Liver (tissue), 3 donors: ENCODE data around the gene CEP164.

Experiments used
- ATF3 ChIP-seq: IDR thresholded peaks from 2 replicates; pipeline ENCODE4 v1.6.1; 2016; ENCODE audit warnings: antibody characterized with exemption
- FOXA1 ChIP-seq: IDR thresholded peaks from 2 replicates; pipeline ENCODE4 v1.6.1; 2016; ENCODE audit warnings: antibody characterized with exemption
- GABPA ChIP-seq, 2 donors: IDR thresholded peaks in 1 of 2; conservative IDR thresholded peaks in 1 of 2; 2 replicates each; pipeline ENCODE4 v1.6.1; 2016; ENCODE audit warnings: antibody characterized with exemption in 2 of 2, mild to moderate bottlenecking in 1 of 2, moderate library complexity in 1 of 2
- JUND ChIP-seq, 2 donors: IDR thresholded peaks; 2 replicates each; pipeline ENCODE4 v1.6.1; 2016; ENCODE audit warnings: antibody characterized with exemption in 2 of 2
- RAD21 ChIP-seq, 2 donors: IDR thresholded peaks; 2 replicates each; pipeline ENCODE4 v1.6.1; 2016; ENCODE audit warnings: antibody characterized with exemption in 2 of 2, mild to moderate bottlenecking in 2 of 2
- REST ChIP-seq: IDR thresholded peaks from 2 replicates; pipeline ENCODE4 v1.6.1; 2016; ENCODE audit warnings: antibody characterized with exemption, mild to moderate bottlenecking
- RXRA ChIP-seq, 2 donors: IDR thresholded peaks; 2 replicates each; pipeline ENCODE4 v1.6.1; 2017 to 2018; ENCODE audit warnings: antibody characterized with exemption in 2 of 2, mild to moderate bottlenecking in 1 of 2
- SP1 ChIP-seq: IDR thresholded peaks from 2 replicates; pipeline ENCODE4 v1.6.1; 2018; ENCODE audit warnings: antibody characterized with exemption, mild to moderate bottlenecking
- TAF1 ChIP-seq: conservative IDR thresholded peaks from 2 replicates; pipeline ENCODE4 v1.6.1; 2016; ENCODE audit warnings: antibody characterized with exemption, mild to moderate bottlenecking
- YY1 ChIP-seq: IDR thresholded peaks from 2 replicates; pipeline ENCODE4 v1.6.1; 2016; ENCODE audit warnings: antibody characterized with exemption, mild to moderate bottlenecking
- ZBTB33 ChIP-seq: IDR thresholded peaks from 2 replicates; pipeline ENCODE4 v1.6.1; 2016; ENCODE audit warnings: antibody characterized with exemption
- TF ChIP-seq, protein P1 (sequence below): IDR thresholded peaks from 2 replicates; pipeline ENCODE4 v1.6.1; 2016; ENCODE audit warnings: antibody characterized with exemption
- TF ChIP-seq, protein P2 (sequence below): fragments of 150-350 bp; IDR thresholded peaks from 2 replicates; pipeline ENCODE4 v1.5.1; 2017; ENCODE audit warnings: improper control_type of control experiment, low read depth, low read length; ENCODE audit not compliant: missing input control
- donor health status: healthy.
- donor health status: healthy.

DNA sequence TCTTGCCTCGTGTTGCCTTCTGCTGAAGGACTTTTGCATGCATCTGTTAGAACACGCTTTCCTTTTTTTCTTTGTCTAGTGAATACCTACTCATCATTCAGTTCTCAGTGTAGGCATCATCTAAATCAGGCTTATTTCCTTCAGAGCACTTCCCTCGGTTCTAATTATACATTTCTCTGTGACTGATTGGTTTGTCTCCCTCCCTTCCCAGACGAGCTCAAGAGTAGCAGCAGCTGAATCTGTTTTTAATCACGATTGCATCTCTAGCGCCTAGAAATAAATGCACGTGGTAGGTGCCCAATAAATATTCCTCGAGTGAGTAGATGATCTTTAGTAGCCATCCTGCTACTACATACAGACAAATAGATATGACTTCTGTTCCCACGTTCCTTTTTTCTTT is 6.3 kb downstream of the CEP164 start:
- TF ChIP-seq, protein P1, sequence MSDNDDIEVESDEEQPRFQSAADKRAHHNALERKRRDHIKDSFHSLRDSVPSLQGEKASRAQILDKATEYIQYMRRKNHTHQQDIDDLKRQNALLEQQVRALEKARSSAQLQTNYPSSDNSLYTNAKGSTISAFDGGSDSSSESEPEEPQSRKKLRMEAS, result no peak
- TF ChIP-seq, protein P2, sequence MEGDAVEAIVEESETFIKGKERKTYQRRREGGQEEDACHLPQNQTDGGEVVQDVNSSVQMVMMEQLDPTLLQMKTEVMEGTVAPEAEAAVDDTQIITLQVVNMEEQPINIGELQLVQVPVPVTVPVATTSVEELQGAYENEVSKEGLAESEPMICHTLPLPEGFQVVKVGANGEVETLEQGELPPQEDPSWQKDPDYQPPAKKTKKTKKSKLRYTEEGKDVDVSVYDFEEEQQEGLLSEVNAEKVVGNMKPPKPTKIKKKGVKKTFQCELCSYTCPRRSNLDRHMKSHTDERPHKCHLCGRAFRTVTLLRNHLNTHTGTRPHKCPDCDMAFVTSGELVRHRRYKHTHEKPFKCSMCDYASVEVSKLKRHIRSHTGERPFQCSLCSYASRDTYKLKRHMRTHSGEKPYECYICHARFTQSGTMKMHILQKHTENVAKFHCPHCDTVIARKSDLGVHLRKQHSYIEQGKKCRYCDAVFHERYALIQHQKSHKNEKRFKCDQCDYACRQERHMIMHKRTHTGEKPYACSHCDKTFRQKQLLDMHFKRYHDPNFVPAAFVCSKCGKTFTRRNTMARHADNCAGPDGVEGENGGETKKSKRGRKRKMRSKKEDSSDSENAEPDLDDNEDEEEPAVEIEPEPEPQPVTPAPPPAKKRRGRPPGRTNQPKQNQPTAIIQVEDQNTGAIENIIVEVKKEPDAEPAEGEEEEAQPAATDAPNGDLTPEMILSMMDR, result no peak
- no peak for TF ChIP-seq RXRA (IDR thresholded peaks at IDR 0.05)
- TF ChIP-seq FOXA1, result no peak
- TF ChIP-seq REST, result no peak
- no peak for TF ChIP-seq RAD21 (IDR thresholded peaks at IDR 0.05)
- no peak for TF ChIP-seq TAF1
- TF ChIP-seq ZBTB33, result no peak
- no peak for TF ChIP-seq YY1
- TF ChIP-seq GABPA (IDR thresholded peaks at IDR 0.05 in 1 of 2, conservative IDR thresholded peaks at IDR 0.05 in 1 of 2), result no peak
- no peak for TF ChIP-seq ATF3
- no peak for TF ChIP-seq JUND (IDR thresholded peaks at IDR 0.05)
- no peak for TF ChIP-seq SP1
